GM12865 (cell line): Measurements from ENCODE around the gene PPP6R3.

Experiments used
- DNase-seq: peaks from one replicate; pipeline ENCODE4 v3.0.0; 2010; ENCODE audit warnings: low read depth
- H3K4me3 ChIP-seq: 2 replicates; pipeline ENCODE4 v1.5.1; 2011; ENCODE audit warnings: mild to moderate bottlenecking, low read depth, low read length, control low read depth
- CTCF ChIP-seq: IDR thresholded peaks from 2 replicates; pipeline ENCODE4 v1.5.1; 2011; ENCODE audit warnings: low read length, control low read depth, low read depth, inconsistent platforms; ENCODE audit not compliant: insufficient read depth; ENCODE audit errors: missing control alignments

The PPP6R3 gene

GRCh38 chr11:68581439-68581838, 120.9 kb downstream of the PPP6R3 start:
- H3K4me3 ChIP-seq = no peak overlapping the region
- DNase-seq = no peak
- no peak for TF ChIP-seq CTCF

- no peak for TF ChIP-seq CTCF
- DNase-seq = no peak
- no peak overlapping the region for H3K4me3 ChIP-seq
Observed at GRCh38 chr11:68581901-68582300, 121.3 kb downstream of the PPP6R3 start.

GRCh38 chr11:68582416-68583040, 122.0 kb downstream of the PPP6R3 start:
- H3K4me3 ChIP-seq = no peak overlapping the region
- no peak for DNase-seq
- no peak for TF ChIP-seq CTCF

- H3K4me3 ChIP-seq = no peak overlapping the region
- TF ChIP-seq CTCF = no peak
- DNase-seq = no peak
Observed at GRCh38 chr11:68583041-68583446, 122.5 kb downstream of the PPP6R3 start.

GRCh38 chr11:68584097-68584496, 123.5 kb downstream of the PPP6R3 start:
- no peak overlapping the region for H3K4me3 ChIP-seq
- DNase-seq = peak; percentile 70
- peak; percentile 77 for TF ChIP-seq CTCF

- TF ChIP-seq CTCF = no peak
- peak; percentile 13 for DNase-seq
Observed at GRCh38 chr11:68584991-68585524, 124.5 kb downstream of the PPP6R3 start.

More at GRCh38 chr11:68584991-68585524, 124.5 kb downstream of the PPP6R3 start:
- no peak overlapping the region for H3K4me3 ChIP-seq
